ENCODE data around the gene FAM170A.

Gene FAM170A, protein sequence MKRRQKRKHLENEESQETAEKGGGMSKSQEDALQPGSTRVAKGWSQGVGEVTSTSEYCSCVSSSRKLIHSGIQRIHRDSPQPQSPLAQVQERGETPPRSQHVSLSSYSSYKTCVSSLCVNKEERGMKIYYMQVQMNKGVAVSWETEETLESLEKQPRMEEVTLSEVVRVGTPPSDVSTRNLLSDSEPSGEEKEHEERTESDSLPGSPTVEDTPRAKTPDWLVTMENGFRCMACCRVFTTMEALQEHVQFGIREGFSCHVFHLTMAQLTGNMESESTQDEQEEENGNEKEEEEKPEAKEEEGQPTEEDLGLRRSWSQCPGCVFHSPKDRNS

DNA sequence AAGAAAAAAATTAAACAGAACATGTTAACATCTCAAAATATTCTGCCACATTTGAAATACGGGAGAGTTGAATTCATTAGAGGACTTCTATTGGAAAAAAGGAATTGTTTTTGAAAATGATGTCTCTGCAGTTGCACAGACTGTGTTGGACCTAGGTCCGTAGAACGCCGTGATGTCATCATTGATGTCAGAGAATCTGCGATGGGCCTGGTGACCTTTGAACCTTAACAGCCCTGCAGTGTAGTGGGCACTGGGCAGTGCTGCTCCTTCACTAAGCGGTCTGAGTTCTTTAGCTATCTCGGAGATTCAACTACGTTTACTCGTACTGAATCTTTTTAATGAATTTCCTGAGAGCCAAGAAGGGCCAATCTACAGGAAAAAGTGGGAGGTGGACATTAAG is at the start of gene FAM170A:
FAM170A (plus strand) TSS at position 220 of the 400 bp plus-strand sequence. CDS start 211 bp downstream, outside the sequence.
- no peak for DNase-seq (ENCODE audit: low spot score)
- in situ Hi-C loops (cut with MboI; ENCODE audit: low pct_unique_long_range_greater_than_20kb, low sequenced_read_pairs, unreplicated experiment), result no loop called here
- TF ChIP-seq CTCF (IDR thresholded peaks at IDR 0.05; ENCODE audit: extremely low read depth, insufficient read depth, missing control alignments), result no peak

DNA sequence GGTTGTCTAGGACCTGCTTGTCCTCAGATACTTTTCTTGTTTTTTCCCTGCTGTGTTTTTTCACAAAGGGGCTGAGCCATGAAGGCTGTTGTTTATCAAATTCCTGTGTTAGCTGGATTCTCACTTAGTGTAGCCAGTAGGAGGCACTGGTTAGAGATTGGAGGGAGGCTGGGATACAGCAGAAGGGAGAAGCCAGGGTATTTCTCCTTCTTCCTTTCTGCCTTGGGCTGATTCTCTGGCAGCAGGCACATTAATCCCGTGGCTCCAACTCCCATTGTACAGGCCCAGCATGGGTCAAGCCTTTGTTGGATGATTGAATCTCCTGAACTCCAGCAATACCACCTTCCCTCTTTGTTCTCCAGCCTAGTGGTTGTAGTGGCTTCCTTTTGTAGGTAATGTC is 46.4 kb upstream of the FAM170A start:
- TF ChIP-seq CTCF (IDR thresholded peaks at IDR 0.05; ENCODE audit: extremely low read depth, insufficient read depth, missing control alignments), result no peak
- DNase-seq (ENCODE audit: low spot score), result no peak
- in situ Hi-C loops (cut with MboI; ENCODE audit: low pct_unique_long_range_greater_than_20kb, low sequenced_read_pairs, unreplicated experiment), result no loop called here

DNA sequence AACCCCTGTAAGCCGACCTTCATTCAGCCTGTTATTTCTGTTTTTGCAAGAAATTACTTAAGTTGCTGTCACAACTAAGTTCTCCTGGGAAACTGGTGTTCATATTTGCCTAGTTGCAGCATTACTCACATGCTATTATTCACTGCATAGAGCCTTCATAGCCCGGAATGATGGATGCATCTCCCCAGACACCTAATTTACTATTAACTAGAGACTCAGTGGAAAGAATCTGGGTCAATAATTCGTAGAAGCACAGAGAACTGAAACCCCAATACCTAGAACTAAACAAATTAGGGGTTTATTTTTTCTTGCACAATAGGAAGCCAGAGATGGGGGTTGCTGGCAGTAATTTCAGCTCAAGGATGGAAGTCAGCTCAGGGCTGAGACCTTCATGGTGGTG is 45.7 kb upstream of the FAM170A start:
- in situ Hi-C loops (cut with MboI; ENCODE audit: low pct_unique_long_range_greater_than_20kb, low sequenced_read_pairs, unreplicated experiment), result no loop called here
- no peak for DNase-seq (ENCODE audit: low spot score)
- TF ChIP-seq CTCF (IDR thresholded peaks at IDR 0.05; ENCODE audit: extremely low read depth, insufficient read depth, missing control alignments), result no peak

- no peak for TF ChIP-seq CTCF (IDR thresholded peaks at IDR 0.05; ENCODE audit: extremely low read depth, insufficient read depth, missing control alignments)
- in situ Hi-C loops (cut with MboI; ENCODE audit: low pct_unique_long_range_greater_than_20kb, low sequenced_read_pairs, unreplicated experiment), result no loop called here
- no peak for DNase-seq (ENCODE audit: low spot score)
Observed at GRCh38 chr5:119596046-119596445, 33.3 kb upstream of the FAM170A start.

GRCh38 chr5:119597728-119598298 is 31.5 kb upstream of the FAM170A start:
- DNase-seq (ENCODE audit: low spot score), result no peak
- no peak for TF ChIP-seq CTCF (IDR thresholded peaks at IDR 0.05; ENCODE audit: extremely low read depth, insufficient read depth, missing control alignments)
- in situ Hi-C loops (cut with MboI; ENCODE audit: low pct_unique_long_range_greater_than_20kb, low sequenced_read_pairs, unreplicated experiment), result no loop called here

DNA sequence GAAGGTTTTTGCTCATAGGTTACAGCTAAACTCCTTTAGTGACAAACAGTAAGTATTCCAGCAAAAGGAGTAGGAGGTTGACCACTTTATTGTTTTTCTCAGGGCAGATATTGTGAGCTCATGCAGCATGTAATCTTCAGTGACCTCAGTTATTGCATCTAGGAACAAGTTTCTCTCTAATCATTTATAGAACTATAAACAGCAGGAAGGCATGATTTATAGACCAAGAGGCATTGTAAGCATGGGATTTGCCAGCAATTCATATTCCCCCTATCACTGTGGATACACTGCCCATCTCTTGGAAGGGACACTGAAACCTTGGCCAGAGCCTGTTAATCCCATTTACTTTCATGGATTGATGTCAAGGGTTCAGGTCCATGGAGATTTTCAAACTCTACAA is 15.4 kb upstream of the FAM170A start:
- no peak for DNase-seq (ENCODE audit: low spot score)
- no peak for TF ChIP-seq CTCF (IDR thresholded peaks at IDR 0.05; ENCODE audit: extremely low read depth, insufficient read depth, missing control alignments)
- in situ Hi-C loops (cut with MboI; ENCODE audit: low pct_unique_long_range_greater_than_20kb, low sequenced_read_pairs, unreplicated experiment), result no loop called here
